AG08396 (cell line): ENCODE results near the gene PANX3.
"Not testable (repeated sequence)": the region's sequence is repeated elsewhere in the genome, so short reads cannot be mapped to it uniquely, and the experiment has no call there.

Experiments used
- DNase-seq: peaks from one replicate; pipeline ENCODE4 v3.0.0; 2012; ENCODE audit warnings: low spot score, mixed read lengths

Gene PANX3

GRCh38 chr11:124611064-124611463 lies at the start of gene PANX3:
Gene PANX3 (plus strand): TSS chr11:124611428. CDS start chr11:124611557, 129 bp downstream.
- no peak for DNase-seq

GRCh38 chr11:124569697-124570096 lies 41.5 kb upstream of the PANX3 start, which contains the start of gene OR8A1:
Gene OR8A1 (plus strand): TSS chr11:124569997. CDS start chr11:124570120, 123 bp downstream.
- DNase-seq = no peak

- no peak for DNase-seq
Observed at GRCh38 chr11:124570160-124570559, 41.1 kb upstream of the PANX3 start.

- DNase-seq = no peak
Observed at GRCh38 chr11:124577716-124578427, 33.4 kb upstream of the PANX3 start.

- DNase-seq = no peak
Observed at GRCh38 chr11:124578761-124579160, 32.5 kb upstream of the PANX3 start.

- DNase-seq = no peak
Observed at GRCh38 chr11:124581817-124582216, 29.4 kb upstream of the PANX3 start.

GRCh38 chr11:124582565-124582964 lies 28.7 kb upstream of the PANX3 start:
- DNase-seq = no peak

GRCh38 chr11:124583781-124584180 lies 27.4 kb upstream of the PANX3 start:
- DNase-seq = no peak

GRCh38 chr11:124584681-124585372 lies 26.4 kb upstream of the PANX3 start:
- no peak for DNase-seq

- DNase-seq = peak; percentile 40
Observed at GRCh38 chr11:124586238-124586860, 24.9 kb upstream of the PANX3 start.

- DNase-seq = no peak
Observed at GRCh38 chr11:124591430-124591829, 19.8 kb upstream of the PANX3 start.

GRCh38 chr11:124592627-124593026 lies 18.6 kb upstream of the PANX3 start:
- DNase-seq = no peak

GRCh38 chr11:124595302-124595701 lies 15.9 kb upstream of the PANX3 start:
- no peak for DNase-seq

- DNase-seq = no peak
Observed at GRCh38 chr11:124597626-124598025, 13.6 kb upstream of the PANX3 start.

GRCh38 chr11:124600621-124601320 lies 10.5 kb upstream of the PANX3 start:
- no peak for DNase-seq

GRCh38 chr11:124602193-124602592 lies 9.0 kb upstream of the PANX3 start:
- DNase-seq = peak; percentile 39

GRCh38 chr11:124602723-124603122 lies 8.5 kb upstream of the PANX3 start:
- DNase-seq = not testable (repeated sequence)

- DNase-seq = no peak
Observed at GRCh38 chr11:124605719-124606118, 5.5 kb upstream of the PANX3 start.

GRCh38 chr11:124608147-124608546 lies 3.1 kb upstream of the PANX3 start:
- no peak for DNase-seq

- no peak for DNase-seq
Observed at GRCh38 chr11:124610295-124610694, 933 bp upstream of the PANX3 start.

GRCh38 chr11:124612045-124612444 lies 817 bp downstream of the PANX3 start:
- DNase-seq = no peak

GRCh38 chr11:124612567-124613246 lies 1.5 kb downstream of the PANX3 start:
- DNase-seq = peak; percentile 18
